ENCODE results near the gene PLA2G4E.

PLA2G4E gene

GRCh38 chr15:41945221-41945620 lies 75.6 kb downstream of the PLA2G4E start:
- TF ChIP-seq, protein P1, sequence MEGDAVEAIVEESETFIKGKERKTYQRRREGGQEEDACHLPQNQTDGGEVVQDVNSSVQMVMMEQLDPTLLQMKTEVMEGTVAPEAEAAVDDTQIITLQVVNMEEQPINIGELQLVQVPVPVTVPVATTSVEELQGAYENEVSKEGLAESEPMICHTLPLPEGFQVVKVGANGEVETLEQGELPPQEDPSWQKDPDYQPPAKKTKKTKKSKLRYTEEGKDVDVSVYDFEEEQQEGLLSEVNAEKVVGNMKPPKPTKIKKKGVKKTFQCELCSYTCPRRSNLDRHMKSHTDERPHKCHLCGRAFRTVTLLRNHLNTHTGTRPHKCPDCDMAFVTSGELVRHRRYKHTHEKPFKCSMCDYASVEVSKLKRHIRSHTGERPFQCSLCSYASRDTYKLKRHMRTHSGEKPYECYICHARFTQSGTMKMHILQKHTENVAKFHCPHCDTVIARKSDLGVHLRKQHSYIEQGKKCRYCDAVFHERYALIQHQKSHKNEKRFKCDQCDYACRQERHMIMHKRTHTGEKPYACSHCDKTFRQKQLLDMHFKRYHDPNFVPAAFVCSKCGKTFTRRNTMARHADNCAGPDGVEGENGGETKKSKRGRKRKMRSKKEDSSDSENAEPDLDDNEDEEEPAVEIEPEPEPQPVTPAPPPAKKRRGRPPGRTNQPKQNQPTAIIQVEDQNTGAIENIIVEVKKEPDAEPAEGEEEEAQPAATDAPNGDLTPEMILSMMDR (IDR thresholded peaks at IDR 0.05; ENCODE audit: insufficient read depth, low read length, poor library complexity, severe bottlenecking): no peak
- Histone ChIP-seq H3K27me3 (replicated peaks; ENCODE audit: control insufficient read depth, insufficient read depth, low read length) (no peaks in the 10 kb centered on the region), H3K36me3 (ENCODE audit: control insufficient read depth, insufficient read depth, low read length) (peaks cover 34% of the 10 kb centered on the region), H3K4me3 (replicated peaks; ENCODE audit: low read depth, low read length) (no peak overlapping the region)
- no peak for DNase-seq (ENCODE audit: extremely low read depth, insufficient read length)

- Histone ChIP-seq H3K4me3 (replicated peaks; ENCODE audit: low read depth, low read length) (no peak overlapping the region), H3K36me3 (ENCODE audit: control insufficient read depth, insufficient read depth, low read length) (peaks cover 34% of the 10 kb centered on the region), H3K27me3 (replicated peaks; ENCODE audit: control insufficient read depth, insufficient read depth, low read length) (no peaks in the 10 kb centered on the region)
- DNase-seq (ENCODE audit: extremely low read depth, insufficient read length): no peak
- TF ChIP-seq, protein P1 (IDR thresholded peaks at IDR 0.05; ENCODE audit: insufficient read depth, low read length, poor library complexity, severe bottlenecking): no peak
These were observed 76.4 kb downstream of the PLA2G4E start for GRCh38 chr15:41944313-41944940.

- no peak for DNase-seq (ENCODE audit: extremely low read depth, insufficient read length)
- no peak overlapping the region for H3K4me3 ChIP-seq (replicated peaks; ENCODE audit: low read depth, low read length)
These were observed 77.1 kb downstream of the PLA2G4E start for GRCh38 chr15:41943543-41944312.

DNA sequence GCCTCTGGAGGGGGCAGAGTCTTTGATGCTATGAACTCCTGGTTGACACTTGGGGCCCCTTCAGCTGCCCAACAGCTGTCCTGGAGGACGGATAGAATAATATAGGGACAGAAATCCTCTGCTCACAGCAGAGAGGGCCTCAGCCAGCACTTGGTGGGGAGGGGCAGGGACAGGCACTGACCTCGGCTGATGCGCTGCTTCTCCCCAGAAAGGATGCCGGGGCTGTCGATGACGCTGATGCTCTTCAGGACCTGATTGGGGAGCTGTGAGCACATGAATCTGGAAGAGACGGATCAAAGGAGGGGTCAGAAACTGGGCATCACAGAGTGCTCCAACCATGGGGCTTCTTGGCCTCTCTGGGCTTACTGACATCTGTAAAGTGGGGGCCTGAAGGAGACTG lies 78.0 kb downstream of the PLA2G4E start:
- H3K4me3 ChIP-seq (replicated peaks; ENCODE audit: low read depth, low read length): no peak overlapping the region
- H3K27me3 ChIP-seq (replicated peaks; ENCODE audit: control insufficient read depth, insufficient read depth, low read length): no peaks in the 10 kb centered on the region
- peaks cover 33% of the 10 kb centered on the region for H3K36me3 ChIP-seq (ENCODE audit: control insufficient read depth, insufficient read depth, low read length)
- no peak for DNase-seq (ENCODE audit: extremely low read depth, insufficient read length)
- TF ChIP-seq, protein P1 (IDR thresholded peaks at IDR 0.05; ENCODE audit: insufficient read depth, low read length, poor library complexity, severe bottlenecking): no peak

More at GRCh38 chr15:41943543-41944312, 77.1 kb downstream of the PLA2G4E start:
- Histone ChIP-seq H3K27me3 (replicated peaks; ENCODE audit: control insufficient read depth, insufficient read depth, low read length) (no peaks in the 10 kb centered on the region), H3K36me3 (ENCODE audit: control insufficient read depth, insufficient read depth, low read length) (peaks cover 33% of the 10 kb centered on the region)
- TF ChIP-seq, protein P1 (IDR thresholded peaks at IDR 0.05; ENCODE audit: insufficient read depth, low read length, poor library complexity, severe bottlenecking): no peak

GRCh38 chr15:41941644-41942415 lies 79.0 kb downstream of the PLA2G4E start:
- TF ChIP-seq, protein P1 (IDR thresholded peaks at IDR 0.05; ENCODE audit: insufficient read depth, low read length, poor library complexity, severe bottlenecking): no peak
- H3K4me3 ChIP-seq (replicated peaks; ENCODE audit: low read depth, low read length): no peak overlapping the region

More at GRCh38 chr15:41941644-41942415, 79.0 kb downstream of the PLA2G4E start:
- Histone ChIP-seq H3K27me3 (replicated peaks; ENCODE audit: control insufficient read depth, insufficient read depth, low read length) (no peaks in the 10 kb centered on the region), H3K36me3 (ENCODE audit: control insufficient read depth, insufficient read depth, low read length) (peaks cover 31% of the 10 kb centered on the region)
- DNase-seq (ENCODE audit: extremely low read depth, insufficient read length): no peak
